ENCODE results near the gene DICER1.

DNA sequence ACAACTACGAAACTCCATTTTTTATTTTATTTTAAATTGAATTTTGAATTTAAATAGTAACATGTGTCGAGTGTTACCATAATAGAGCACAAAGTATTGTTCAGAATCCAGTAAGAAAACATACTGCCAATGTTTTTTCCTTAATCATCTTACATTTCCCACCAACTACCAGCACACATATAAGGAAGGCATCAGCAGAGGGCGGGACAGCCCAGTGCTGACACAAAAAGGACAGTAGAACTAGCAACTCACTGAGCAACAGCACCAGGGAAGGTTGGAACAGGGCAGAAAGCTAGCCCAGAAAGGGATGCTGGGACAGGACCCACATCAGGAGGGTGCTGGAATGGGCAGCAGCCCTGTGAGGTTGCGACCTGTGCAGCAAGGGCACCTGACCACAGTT, 43.9 kb downstream of the DICER1 start:
- TF ChIP-seq POLR2A (IDR thresholded peaks at IDR 0.05) = no peak
- TF ChIP-seq, protein P1, sequence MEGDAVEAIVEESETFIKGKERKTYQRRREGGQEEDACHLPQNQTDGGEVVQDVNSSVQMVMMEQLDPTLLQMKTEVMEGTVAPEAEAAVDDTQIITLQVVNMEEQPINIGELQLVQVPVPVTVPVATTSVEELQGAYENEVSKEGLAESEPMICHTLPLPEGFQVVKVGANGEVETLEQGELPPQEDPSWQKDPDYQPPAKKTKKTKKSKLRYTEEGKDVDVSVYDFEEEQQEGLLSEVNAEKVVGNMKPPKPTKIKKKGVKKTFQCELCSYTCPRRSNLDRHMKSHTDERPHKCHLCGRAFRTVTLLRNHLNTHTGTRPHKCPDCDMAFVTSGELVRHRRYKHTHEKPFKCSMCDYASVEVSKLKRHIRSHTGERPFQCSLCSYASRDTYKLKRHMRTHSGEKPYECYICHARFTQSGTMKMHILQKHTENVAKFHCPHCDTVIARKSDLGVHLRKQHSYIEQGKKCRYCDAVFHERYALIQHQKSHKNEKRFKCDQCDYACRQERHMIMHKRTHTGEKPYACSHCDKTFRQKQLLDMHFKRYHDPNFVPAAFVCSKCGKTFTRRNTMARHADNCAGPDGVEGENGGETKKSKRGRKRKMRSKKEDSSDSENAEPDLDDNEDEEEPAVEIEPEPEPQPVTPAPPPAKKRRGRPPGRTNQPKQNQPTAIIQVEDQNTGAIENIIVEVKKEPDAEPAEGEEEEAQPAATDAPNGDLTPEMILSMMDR (IDR thresholded peaks at IDR 0.05) = no peak
